Nephron progenitor cell (in vitro differentiated cells): ENCODE data around the gene IGLL5.

ENCODE experiments used
- DNase-seq: peaks from one replicate; pipeline ENCODE4 v3.0.0; 2021
- H3K27ac Mint-ChIP-seq: 2 replicates; pipeline ENCODE4 v1.8.0; 2021; ENCODE audit warnings: mild to moderate bottlenecking, moderate library complexity, mixed read lengths
- H3K27me3 Mint-ChIP-seq: 2 replicates; pipeline ENCODE4 v1.8.0; 2021; ENCODE audit warnings: mild to moderate bottlenecking, low read depth, mixed read lengths; ENCODE audit not compliant: poor library complexity
- H3K36me3 Mint-ChIP-seq: 2 replicates; pipeline ENCODE4 v1.8.0; 2021; ENCODE audit warnings: low read depth, mixed read lengths
- H3K4me1 Mint-ChIP-seq: 2 replicates; pipeline ENCODE4 v1.8.0; 2021; ENCODE audit warnings: mixed read lengths
- H3K4me3 Mint-ChIP-seq: 2 replicates; pipeline ENCODE4 v1.8.0; 2021; ENCODE audit warnings: mild to moderate bottlenecking, moderate library complexity, mixed read lengths
- H3K9me3 Mint-ChIP-seq: 2 replicates; pipeline ENCODE4 v1.8.0; 2021; ENCODE audit warnings: mild to moderate bottlenecking, moderate library complexity, mixed read lengths
- CTCF ChIP-seq: fragments of 200-600 bp; sonication (generic); IDR thresholded peaks from 2 replicates; pipeline ENCODE4 v1.5.0; 2021; ENCODE audit warnings: antibody characterized with exemption

Gene IGLL5

GRCh38 chr22:22851969-22852368 is 35.6 kb upstream of the IGLL5 start:
- TF ChIP-seq CTCF, result no peak
- Mint-ChIP-seq H3K4me3 (no peak overlapping the region), H3K27ac (no peak overlapping the region), H3K9me3 (no peaks in the 10 kb centered on the region), H3K27me3 (peaks cover 65% of the 10 kb centered on the region), H3K4me1 (no peaks in the 10 kb centered on the region), H3K36me3 (no peaks in the 10 kb centered on the region)
- no peak for DNase-seq

GRCh38 chr22:22853713-22854112 is 33.9 kb upstream of the IGLL5 start:
- no peak for DNase-seq
- no peak overlapping the region for H3K27ac Mint-ChIP-seq
- H3K27me3 Mint-ChIP-seq, result peaks cover 66% of the 10 kb centered on the region

GRCh38 chr22:22854466-22854865 is 33.1 kb upstream of the IGLL5 start:
- Mint-ChIP-seq H3K9me3 (no peaks in the 10 kb centered on the region), H3K4me1 (no peaks in the 10 kb centered on the region), H3K4me3 (no peak overlapping the region), H3K36me3 (no peaks in the 10 kb centered on the region), H3K27me3 (peaks cover 69% of the 10 kb centered on the region), H3K27ac (no peak overlapping the region)
- no peak for TF ChIP-seq CTCF
- DNase-seq, result no peak

More at GRCh38 chr22:22853713-22854112, 33.9 kb upstream of the IGLL5 start:
- Mint-ChIP-seq H3K4me3 (no peak overlapping the region), H3K9me3 (no peaks in the 10 kb centered on the region), H3K36me3 (no peaks in the 10 kb centered on the region), H3K4me1 (no peaks in the 10 kb centered on the region)
- no peak for TF ChIP-seq CTCF

- no peak overlapping the region for H3K27ac Mint-ChIP-seq
- no peak for DNase-seq
- H3K36me3 Mint-ChIP-seq, result no peaks in the 10 kb centered on the region
- H3K9me3 Mint-ChIP-seq, result no peaks in the 10 kb centered on the region
- no peak overlapping the region for H3K4me3 Mint-ChIP-seq
- TF ChIP-seq CTCF, result no peak
- no peaks in the 10 kb centered on the region for H3K4me1 Mint-ChIP-seq
- H3K27me3 Mint-ChIP-seq, result peaks cover 70% of the 10 kb centered on the region
Observed at GRCh38 chr22:22855085-22855484, 32.5 kb upstream of the IGLL5 start.

- Mint-ChIP-seq H3K9me3 (no peaks in the 10 kb centered on the region), H3K27me3 (peaks cover 70% of the 10 kb centered on the region), H3K4me3 (no peak overlapping the region), H3K27ac (no peak overlapping the region), H3K4me1 (no peaks in the 10 kb centered on the region), H3K36me3 (no peaks in the 10 kb centered on the region)
- TF ChIP-seq CTCF, result peak; percentile 65
- peak; percentile 70 for DNase-seq
Observed at GRCh38 chr22:22855617-22856308, 31.9 kb upstream of the IGLL5 start.

GRCh38 chr22:22856364-22856763 is 31.3 kb upstream of the IGLL5 start:
- Mint-ChIP-seq H3K27ac (no peak overlapping the region), H3K36me3 (no peaks in the 10 kb centered on the region), H3K4me3 (no peak overlapping the region), H3K4me1 (no peaks in the 10 kb centered on the region), H3K9me3 (no peaks in the 10 kb centered on the region), H3K27me3 (peaks cover 69% of the 10 kb centered on the region)
- no peak for TF ChIP-seq CTCF
- no peak for DNase-seq
